Gastroesophageal sphincter (tissue), 3 donors: ENCODE data around the gene HLA-E.

Source experiments
- EP300 ChIP-seq: sonication (generic); formaldehyde crosslinking; IDR thresholded peaks from one replicate; pipeline ENCODE4 v1.6.1; 2017; ENCODE audit warnings: antibody characterized with exemption, mild to moderate bottlenecking
- POLR2A ChIP-seq, 2 donors: fragments of 450-650 bp; IDR thresholded peaks; one replicate each; pipeline ENCODE4 v1.6.1; 2017; ENCODE audit warnings: antibody characterized with exemption in 2 of 2, mild to moderate bottlenecking in 2 of 2, moderate library complexity in 1 of 2
- POLR2AphosphoS5 ChIP-seq: sonication (generic); formaldehyde crosslinking; IDR thresholded peaks from one replicate; pipeline ENCODE4 v1.6.1; 2017; ENCODE audit warnings: antibody characterized with exemption
- TF ChIP-seq, protein P1 (sequence below), 4 experiments: fragments of 200-600 bp in 2 of 4; fragments of 450-650 bp in 2 of 4; sonication (generic) in 1 of 4; IDR thresholded peaks; one replicate each; pipeline ENCODE4 v1.5.1; 2017 to 2019; ENCODE audit warnings: antibody characterized with exemption in 4 of 4, mild to moderate bottlenecking in 2 of 4, moderate library complexity in 2 of 4

DNA sequence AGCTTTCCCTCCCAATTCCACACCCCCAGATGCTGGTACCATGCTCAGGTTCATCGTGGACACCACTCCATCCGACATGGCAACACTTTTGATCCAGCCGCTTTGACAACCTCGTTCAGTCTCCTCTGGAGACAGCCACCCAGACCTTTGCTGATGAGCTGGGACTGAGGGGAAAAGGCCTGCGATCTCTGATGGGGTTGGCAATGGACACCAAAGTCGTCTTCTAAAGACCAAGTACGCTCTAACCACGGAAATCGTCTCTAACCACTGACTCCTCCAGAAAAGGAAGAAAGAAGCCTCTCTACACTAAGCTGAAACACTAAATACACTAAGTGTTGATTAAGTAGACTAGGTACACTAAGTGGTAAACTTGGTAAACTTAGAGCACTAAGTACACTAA, 26.1 kb upstream of the HLA-E start:
- TF ChIP-seq, protein P1, sequence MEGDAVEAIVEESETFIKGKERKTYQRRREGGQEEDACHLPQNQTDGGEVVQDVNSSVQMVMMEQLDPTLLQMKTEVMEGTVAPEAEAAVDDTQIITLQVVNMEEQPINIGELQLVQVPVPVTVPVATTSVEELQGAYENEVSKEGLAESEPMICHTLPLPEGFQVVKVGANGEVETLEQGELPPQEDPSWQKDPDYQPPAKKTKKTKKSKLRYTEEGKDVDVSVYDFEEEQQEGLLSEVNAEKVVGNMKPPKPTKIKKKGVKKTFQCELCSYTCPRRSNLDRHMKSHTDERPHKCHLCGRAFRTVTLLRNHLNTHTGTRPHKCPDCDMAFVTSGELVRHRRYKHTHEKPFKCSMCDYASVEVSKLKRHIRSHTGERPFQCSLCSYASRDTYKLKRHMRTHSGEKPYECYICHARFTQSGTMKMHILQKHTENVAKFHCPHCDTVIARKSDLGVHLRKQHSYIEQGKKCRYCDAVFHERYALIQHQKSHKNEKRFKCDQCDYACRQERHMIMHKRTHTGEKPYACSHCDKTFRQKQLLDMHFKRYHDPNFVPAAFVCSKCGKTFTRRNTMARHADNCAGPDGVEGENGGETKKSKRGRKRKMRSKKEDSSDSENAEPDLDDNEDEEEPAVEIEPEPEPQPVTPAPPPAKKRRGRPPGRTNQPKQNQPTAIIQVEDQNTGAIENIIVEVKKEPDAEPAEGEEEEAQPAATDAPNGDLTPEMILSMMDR (IDR thresholded peaks at IDR 0.05), result no peak
- TF ChIP-seq POLR2A (IDR thresholded peaks at IDR 0.05) (no peak), POLR2AphosphoS5 (no peak), EP300 (no peak)
